CD4-positive, alpha-beta T cell treated with Interleukin-21 for 1 hour (primary cell): ENCODE results near the gene MYO15B.

ENCODE experiments used
- DNase-seq: peaks from one replicate; pipeline ENCODE4 v3.0.0-alpha.2; 2020

The MYO15B gene

GRCh38 chr17:75670868-75671267 lies 83.3 kb downstream of the MYO15B start:
- DNase-seq = no peak

- no peak for DNase-seq
These were observed 84.4 kb downstream of the MYO15B start for GRCh38 chr17:75672011-75672410.

- no peak for DNase-seq
These were observed 85.9 kb downstream of the MYO15B start for GRCh38 chr17:75673487-75673886.
